CD8-positive, alpha-beta memory T cell (primary cell): ENCODE measurements around the gene CEP152. TPM values are rescaled to one million over a fixed set of nuclear protein-coding genes. Genes with fewer than 3 reads are reported as not detected.

ENCODE experiments used
- CTCF ChIA-PET: fragments of 350-600 bp; sonication (Branson Sonifier 250); formaldehyde crosslinking; loops from one replicate; lab custom pipeline; 2021; ENCODE audit warnings: antibody characterized with exemption; lab: Charles Lee
- POLR2A ChIA-PET: fragments of 350-600 bp; sonication (Branson Sonifier 250); formaldehyde crosslinking; loops from one replicate; lab custom pipeline; 2021; ENCODE audit warnings: antibody characterized with exemption; lab: Charles Lee
- DNase-seq, 5 donors: peaks; one replicate each; pipeline versions ENCODE4 v3.0.0 to v3.0.0-alpha.2; 2020 to 2022; ENCODE audit warnings: mixed read lengths in 1 of 5
- H3K27ac ChIP-seq: one replicate; pipeline ENCODE4 v1.7.0; 2013; ENCODE audit warnings: low read depth, mild to moderate bottlenecking, low read length, moderate library complexity
- H3K27me3 ChIP-seq: 2 replicates; pipeline ENCODE4 v1.7.0; 2013; ENCODE audit warnings: low read length, mild to moderate bottlenecking; ENCODE audit not compliant: insufficient read depth, poor library complexity, severe bottlenecking
- H3K36me3 ChIP-seq: 2 replicates; pipeline ENCODE4 v1.7.0; 2013; ENCODE audit warnings: mild to moderate bottlenecking, low read length, moderate library complexity; ENCODE audit not compliant: insufficient read depth
- H3K4me1 ChIP-seq: 2 replicates; pipeline ENCODE4 v1.7.0; 2013; ENCODE audit warnings: mild to moderate bottlenecking, low read length, moderate library complexity; ENCODE audit not compliant: insufficient read depth
- H3K4me3 ChIP-seq: 2 replicates; pipeline ENCODE4 v1.7.0; 2013; ENCODE audit warnings: mild to moderate bottlenecking, low read length
- H3K9me3 ChIP-seq: 2 replicates; pipeline ENCODE4 v1.7.0; 2013; ENCODE audit warnings: mild to moderate bottlenecking, low read length
- H3K27ac Mint-ChIP-seq, 8 donors: one replicate each; pipeline ENCODE4 v1.8.0; 2020 to 2021; ENCODE audit warnings: mixed read lengths in 8 of 8, mild to moderate bottlenecking in 6 of 8, inconsistent platforms in 3 of 8, moderate library complexity in 3 of 8
- H3K27me3 Mint-ChIP-seq, 2 donors: one replicate each; pipeline ENCODE4 v1.8.0; 2020 to 2021; ENCODE audit warnings: mixed read lengths in 2 of 2, mild to moderate bottlenecking in 1 of 2, moderate library complexity in 1 of 2
- H3K36me3 Mint-ChIP-seq, 3 donors: one replicate each; pipeline ENCODE4 v1.8.0; 2020 to 2021; ENCODE audit warnings: mixed read lengths in 3 of 3, inconsistent platforms in 1 of 3, mild to moderate bottlenecking in 1 of 3
- H3K4me1 Mint-ChIP-seq, 3 donors: one replicate each; pipeline ENCODE4 v1.8.0; 2020 to 2021; ENCODE audit warnings: mixed read lengths in 3 of 3, inconsistent platforms in 1 of 3, mild to moderate bottlenecking in 1 of 3
- H3K4me3 Mint-ChIP-seq, 7 donors: one replicate each; pipeline ENCODE4 v1.8.0; 2020 to 2021; ENCODE audit warnings: mixed read lengths in 7 of 7, mild to moderate bottlenecking in 6 of 7, moderate library complexity in 4 of 7, inconsistent platforms in 2 of 7
- H3K9me3 Mint-ChIP-seq, 5 donors: one replicate each; pipeline ENCODE4 v1.8.0; 2020 to 2022; ENCODE audit warnings: mixed read lengths in 5 of 5, mild to moderate bottlenecking in 3 of 5, moderate library complexity in 2 of 5, inconsistent platforms in 1 of 5
- polyA plus RNA-seq: library from polyadenylated mRNA; unstranded; fragments of 300-500 nt; fragmentation: Illumina TruSeq; gene quantifications from one replicate; pipeline ENCODE4 v1.2.3, GENCODE V29; 2021
- total RNA-seq, 2 experiments: library from RNA; stranded (reverse); gene quantifications; one replicate each; pipeline ENCODE4 v1.2.3, GENCODE V29; 2021

The CEP152 gene
- total and polyA plus RNA-seq, 3 experiments from 2014 or later = 6.5 to 20.7 (median 19.7) TPM

DNA sequence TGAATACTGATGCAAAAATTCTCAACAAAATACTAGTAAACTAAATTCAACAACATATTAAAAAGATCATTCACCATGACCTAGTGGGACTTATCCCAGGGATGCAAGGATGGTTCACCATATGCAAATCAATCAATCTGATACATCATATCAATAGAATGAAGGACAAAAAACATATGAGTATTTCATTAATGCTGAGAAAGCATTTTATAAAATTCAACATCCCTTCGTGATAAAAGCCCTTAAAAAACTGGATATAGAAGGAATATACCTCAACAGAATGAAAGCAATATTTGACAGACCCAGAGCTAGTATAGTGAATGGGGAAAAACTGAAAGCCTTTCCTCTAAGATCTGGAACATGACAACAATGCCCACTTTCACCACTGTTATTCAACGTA, 122.4 kb downstream of the CEP152 start:
- Histone ChIP-seq H3K36me3 (no peaks in the 10 kb centered on the region), H3K27me3 (no peaks in the 10 kb centered on the region), H3K4me1 (no peaks in the 10 kb centered on the region), H3K9me3 (no peaks in the 10 kb centered on the region), H3K4me3 (no peak overlapping the region), H3K27ac (no peak overlapping the region)
- ChIA-PET CTCF (no interaction called here), POLR2A (no interaction called here)
- Mint-ChIP-seq H3K4me1 (no peaks in the 10 kb centered on the region), H3K27me3 (peaks cover 0 to 4% of the 10 kb centered on the region in 2 donors), H3K9me3 (peaks cover 2 to 9% (median 3%) of the 10 kb centered on the region in 5 donors), H3K4me3 (no peak overlapping the region), H3K36me3 (peaks cover 0 to 4% (median 2%) of the 10 kb centered on the region in 3 donors), H3K27ac (no peak overlapping the region)
- DNase-seq = no peak

Other genes with a start within 250 kb of the CEP152 start
- under 1 TPM; 0.13 to 0.46 TPM for gene FBN1, start 165.4 kb downstream of the CEP152 start, total RNA-seq
- 0.21 TPM for gene FBN1, start 165.4 kb downstream of the CEP152 start, polyA plus RNA-seq
- gene EID1, start 67.1 kb upstream of the CEP152 start, total RNA-seq = 100 to 1,000 TPM; 113 to 125 TPM
- 183 TPM for gene EID1, start 67.1 kb upstream of the CEP152 start, polyA plus RNA-seq
- gene SHC4, start 152.8 kb upstream of the CEP152 start, total RNA-seq = 1 to 10 TPM; 5.0 to 5.7 TPM
- gene SHC4, start 152.8 kb upstream of the CEP152 start, polyA plus RNA-seq = not detected
- 10 to 100 TPM; 27.2 to 28.1 TPM for gene SECISBP2L, start 235.4 kb upstream of the CEP152 start, total RNA-seq
- gene SECISBP2L, start 235.4 kb upstream of the CEP152 start, polyA plus RNA-seq = 24.7 TPM